ENCODE measurements around the gene EPB41L4B.

EPB41L4B gene

GRCh38 chr9:109312783-109313182 is 8.1 kb downstream of the EPB41L4B start:
- H3K79me2 ChIP-seq (ENCODE audit: control insufficient read depth, insufficient read depth, low read length, unreplicated experiment), result no peaks in the 10 kb centered on the region
- peaks cover 38% of the 10 kb centered on the region for H3K4me1 ChIP-seq (ENCODE audit: control insufficient read depth, insufficient read depth, low read length, unreplicated experiment)
- no peak overlapping the region for H3K27ac ChIP-seq (ENCODE audit: low read depth, low read length)
- H3K27me3 ChIP-seq (ENCODE audit: insufficient read depth, low read length), result no peaks in the 10 kb centered on the region
- no peaks in the 10 kb centered on the region for H3K36me3 ChIP-seq (ENCODE audit: insufficient read depth, low read length)
- no peak overlapping the region for H3K4me3 ChIP-seq (ENCODE audit: low read depth, low read length)
- H2AFZ ChIP-seq (ENCODE audit: low read length, unreplicated experiment), result no peak overlapping the region

GRCh38 chr9:109311731-109312130 is 9.1 kb downstream of the EPB41L4B start:
- Histone ChIP-seq H3K79me2 (ENCODE audit: control insufficient read depth, insufficient read depth, low read length, unreplicated experiment) (no peaks in the 10 kb centered on the region), H3K4me3 (ENCODE audit: low read depth, low read length) (no peak overlapping the region; the same call in 1 of the 2 replicates), H3K27ac (ENCODE audit: low read depth, low read length) (no peak overlapping the region), H3K36me3 (ENCODE audit: insufficient read depth, low read length) (no peaks in the 10 kb centered on the region), H3K27me3 (ENCODE audit: insufficient read depth, low read length) (no peaks in the 10 kb centered on the region), H3K4me1 (ENCODE audit: control insufficient read depth, insufficient read depth, low read length, unreplicated experiment) (peaks cover 44% of the 10 kb centered on the region), H2AFZ (ENCODE audit: low read length, unreplicated experiment) (no peak overlapping the region)

GRCh38 chr9:109311286-109311685 is 9.6 kb downstream of the EPB41L4B start:
- no peak overlapping the region for H2AFZ ChIP-seq (ENCODE audit: low read length, unreplicated experiment)
- H3K4me1 ChIP-seq (ENCODE audit: control insufficient read depth, insufficient read depth, low read length, unreplicated experiment), result peaks cover 40% of the 10 kb centered on the region
- H3K27ac ChIP-seq (ENCODE audit: low read depth, low read length), result no peak overlapping the region
- no peaks in the 10 kb centered on the region for H3K79me2 ChIP-seq (ENCODE audit: control insufficient read depth, insufficient read depth, low read length, unreplicated experiment)
- H3K27me3 ChIP-seq (ENCODE audit: insufficient read depth, low read length), result no peaks in the 10 kb centered on the region
- no peak overlapping the region; the same call in 1 of the 2 replicates for H3K4me3 ChIP-seq (ENCODE audit: low read depth, low read length)
- H3K36me3 ChIP-seq (ENCODE audit: insufficient read depth, low read length), result no peaks in the 10 kb centered on the region

GRCh38 chr9:109310486-109310901 is 10.4 kb downstream of the EPB41L4B start:
- Histone ChIP-seq H2AFZ (ENCODE audit: low read length, unreplicated experiment) (no peak overlapping the region), H3K79me2 (ENCODE audit: control insufficient read depth, insufficient read depth, low read length, unreplicated experiment) (no peaks in the 10 kb centered on the region), H3K4me3 (ENCODE audit: low read depth, low read length) (peak overlapping the region; percentile 57), H3K27ac (ENCODE audit: low read depth, low read length) (no peak overlapping the region), H3K4me1 (ENCODE audit: control insufficient read depth, insufficient read depth, low read length, unreplicated experiment) (peaks cover 36% of the 10 kb centered on the region), H3K36me3 (ENCODE audit: insufficient read depth, low read length) (no peaks in the 10 kb centered on the region), H3K27me3 (ENCODE audit: insufficient read depth, low read length) (no peaks in the 10 kb centered on the region)

- Histone ChIP-seq H3K79me2 (ENCODE audit: control insufficient read depth, insufficient read depth, low read length, unreplicated experiment) (no peaks in the 10 kb centered on the region), H3K36me3 (ENCODE audit: insufficient read depth, low read length) (no peaks in the 10 kb centered on the region), H3K27ac (ENCODE audit: low read depth, low read length) (no peak overlapping the region), H3K4me3 (ENCODE audit: low read depth, low read length) (no peak overlapping the region), H2AFZ (ENCODE audit: low read length, unreplicated experiment) (no peak overlapping the region), H3K4me1 (ENCODE audit: control insufficient read depth, insufficient read depth, low read length, unreplicated experiment) (peaks cover 42% of the 10 kb centered on the region), H3K27me3 (ENCODE audit: insufficient read depth, low read length) (no peaks in the 10 kb centered on the region)
These were observed 11.6 kb downstream of the EPB41L4B start for GRCh38 chr9:109309282-109309681.

- Histone ChIP-seq H3K27me3 (ENCODE audit: insufficient read depth, low read length) (no peaks in the 10 kb centered on the region), H3K36me3 (ENCODE audit: insufficient read depth, low read length) (no peaks in the 10 kb centered on the region), H3K27ac (ENCODE audit: low read depth, low read length) (no peak overlapping the region), H3K79me2 (ENCODE audit: control insufficient read depth, insufficient read depth, low read length, unreplicated experiment) (no peaks in the 10 kb centered on the region), H3K4me1 (ENCODE audit: control insufficient read depth, insufficient read depth, low read length, unreplicated experiment) (peaks cover 48% of the 10 kb centered on the region), H3K4me3 (ENCODE audit: low read depth, low read length) (no peak overlapping the region), H2AFZ (ENCODE audit: low read length, unreplicated experiment) (no peak overlapping the region)
These were observed 13.2 kb downstream of the EPB41L4B start for GRCh38 chr9:109307380-109308240.

- no peak overlapping the region for H2AFZ ChIP-seq (ENCODE audit: low read length, unreplicated experiment)
- no peaks in the 10 kb centered on the region for H3K79me2 ChIP-seq (ENCODE audit: control insufficient read depth, insufficient read depth, low read length, unreplicated experiment)
- H3K27me3 ChIP-seq (ENCODE audit: insufficient read depth, low read length), result no peaks in the 10 kb centered on the region
- no peak overlapping the region for H3K4me3 ChIP-seq (ENCODE audit: low read depth, low read length)
- no peak overlapping the region for H3K27ac ChIP-seq (ENCODE audit: low read depth, low read length)
- peaks cover 33% of the 10 kb centered on the region for H3K4me1 ChIP-seq (ENCODE audit: control insufficient read depth, insufficient read depth, low read length, unreplicated experiment)
- no peaks in the 10 kb centered on the region for H3K36me3 ChIP-seq (ENCODE audit: insufficient read depth, low read length)
These were observed 15.1 kb downstream of the EPB41L4B start for GRCh38 chr9:109305801-109306200.

- H3K36me3 ChIP-seq (ENCODE audit: insufficient read depth, low read length), result no peaks in the 10 kb centered on the region
- no peak overlapping the region for H2AFZ ChIP-seq (ENCODE audit: low read length, unreplicated experiment)
- H3K27me3 ChIP-seq (ENCODE audit: insufficient read depth, low read length), result no peaks in the 10 kb centered on the region
- H3K4me3 ChIP-seq (ENCODE audit: low read depth, low read length), result no peak overlapping the region
- no peaks in the 10 kb centered on the region for H3K79me2 ChIP-seq (ENCODE audit: control insufficient read depth, insufficient read depth, low read length, unreplicated experiment)
- no peak overlapping the region for H3K27ac ChIP-seq (ENCODE audit: low read depth, low read length)
- H3K4me1 ChIP-seq (ENCODE audit: control insufficient read depth, insufficient read depth, low read length, unreplicated experiment), result peaks cover 18% of the 10 kb centered on the region
These were observed 16.5 kb downstream of the EPB41L4B start for GRCh38 chr9:109304347-109304746.

GRCh38 chr9:109303900-109304299 is 17.0 kb downstream of the EPB41L4B start:
- Histone ChIP-seq H3K27ac (ENCODE audit: low read depth, low read length) (no peak overlapping the region), H3K4me1 (ENCODE audit: control insufficient read depth, insufficient read depth, low read length, unreplicated experiment) (peaks cover 18% of the 10 kb centered on the region), H3K36me3 (ENCODE audit: insufficient read depth, low read length) (no peaks in the 10 kb centered on the region), H3K4me3 (ENCODE audit: low read depth, low read length) (no peak overlapping the region), H3K79me2 (ENCODE audit: control insufficient read depth, insufficient read depth, low read length, unreplicated experiment) (no peaks in the 10 kb centered on the region), H3K27me3 (ENCODE audit: insufficient read depth, low read length) (no peaks in the 10 kb centered on the region), H2AFZ (ENCODE audit: low read length, unreplicated experiment) (no peak overlapping the region)

- Histone ChIP-seq H3K27me3 (ENCODE audit: insufficient read depth, low read length) (no peaks in the 10 kb centered on the region), H3K79me2 (ENCODE audit: control insufficient read depth, insufficient read depth, low read length, unreplicated experiment) (no peaks in the 10 kb centered on the region), H3K27ac (ENCODE audit: low read depth, low read length) (no peak overlapping the region), H3K4me1 (ENCODE audit: control insufficient read depth, insufficient read depth, low read length, unreplicated experiment) (peaks cover 22% of the 10 kb centered on the region), H3K36me3 (ENCODE audit: insufficient read depth, low read length) (no peaks in the 10 kb centered on the region), H3K4me3 (ENCODE audit: low read depth, low read length) (no peak overlapping the region), H2AFZ (ENCODE audit: low read length, unreplicated experiment) (no peak overlapping the region)
These were observed 18.3 kb downstream of the EPB41L4B start for GRCh38 chr9:109302606-109303005.

- Histone ChIP-seq H3K27ac (ENCODE audit: low read depth, low read length) (no peak overlapping the region), H3K36me3 (ENCODE audit: insufficient read depth, low read length) (no peaks in the 10 kb centered on the region), H2AFZ (ENCODE audit: low read length, unreplicated experiment) (no peak overlapping the region), H3K4me1 (ENCODE audit: control insufficient read depth, insufficient read depth, low read length, unreplicated experiment) (peaks cover 19% of the 10 kb centered on the region), H3K4me3 (ENCODE audit: low read depth, low read length) (no peak overlapping the region), H3K79me2 (ENCODE audit: control insufficient read depth, insufficient read depth, low read length, unreplicated experiment) (no peaks in the 10 kb centered on the region), H3K27me3 (ENCODE audit: insufficient read depth, low read length) (no peaks in the 10 kb centered on the region)
These were observed 19.8 kb downstream of the EPB41L4B start for GRCh38 chr9:109301012-109301411.

All from ACC112 (cell line).